ENCODE results near the gene NF1. TPM values are rescaled to one million over a fixed set of nuclear protein-coding genes. Genes with fewer than 3 reads are reported as not detected.
A peak's percentile ranks its signal among the peaks of the same experiment; 100 is the strongest.

Gene NF1
- total RNA-seq, 1 experiment from 2014 or later, result 62.4 TPM

- ChIA-PET POLR2A (no interaction called here), CTCF (no interaction called here)
- peaks cover 5% of the 10 kb centered on the region; the same call in 1 of the 2 replicates for H3K4me1 ChIP-seq
- H3K36me3 Mint-ChIP-seq (ENCODE audit: insufficient read depth, unreplicated experiment), result no peaks in the 10 kb centered on the region
- H3K27ac Mint-ChIP-seq (ENCODE audit: unreplicated experiment), result peak overlapping the region; percentile 22
- H3K4me1 Mint-ChIP-seq (ENCODE audit: low read depth, unreplicated experiment), result peaks cover 7% of the 10 kb centered on the region
- no peak for TF ChIP-seq CTCF (IDR thresholded peaks at IDR 0.05; ENCODE audit: insufficient read depth in 1 of 2, low read depth in 1 of 2, low read length in 1 of 2, severe bottlenecking in 1 of 2, unreplicated experiment in 1 of 2)
- DNase-seq, result no peak
- peaks cover 9% of the 10 kb centered on the region for H3K9me3 Mint-ChIP-seq (ENCODE audit: unreplicated experiment)
- H3K36me3 ChIP-seq (ENCODE audit: control insufficient read depth, insufficient read depth, low read length), result no peaks in the 10 kb centered on the region
- no peaks in the 10 kb centered on the region for H3K9me3 ChIP-seq
- no peak overlapping the region for H3K4me3 ChIP-seq (ENCODE audit: low read depth, low read length)
- H3K27me3 ChIP-seq (replicated peaks; ENCODE audit: control insufficient read depth, insufficient read depth, low read length), result no peaks in the 10 kb centered on the region
- no peak overlapping the region for H3K4me3 Mint-ChIP-seq (ENCODE audit: unreplicated experiment)
- no peaks in the 10 kb centered on the region for H3K27me3 Mint-ChIP-seq (ENCODE audit: insufficient read depth, unreplicated experiment)
- BruUV-seq (replicated peaks), result no TSS peak
- intact Hi-C loops (cut with micrococcal nuclease; ENCODE audit: unreplicated experiment), result no loop called here
Measured at GRCh38 chr17:31052187-31052889, 42.4 kb upstream of the NF1 start.

GRCh38 chr17:31053071-31053470 lies 41.7 kb upstream of the NF1 start:
- TF ChIP-seq CTCF (IDR thresholded peaks at IDR 0.05; ENCODE audit: insufficient read depth in 1 of 2, low read depth in 1 of 2, low read length in 1 of 2, severe bottlenecking in 1 of 2, unreplicated experiment in 1 of 2), result no peak
- ChIA-PET POLR2A (no interaction called here), CTCF (no interaction called here)
- peaks cover 5% of the 10 kb centered on the region; the same call in 1 of the 2 replicates for H3K4me1 ChIP-seq
- no peak overlapping the region for H3K27ac Mint-ChIP-seq (ENCODE audit: unreplicated experiment)
- peaks cover 7% of the 10 kb centered on the region for H3K4me1 Mint-ChIP-seq (ENCODE audit: low read depth, unreplicated experiment)
- H3K27me3 Mint-ChIP-seq (ENCODE audit: insufficient read depth, unreplicated experiment), result no peaks in the 10 kb centered on the region
- DNase-seq, result no peak
- no peak overlapping the region for H3K4me3 Mint-ChIP-seq (ENCODE audit: unreplicated experiment)
- H3K27me3 ChIP-seq (replicated peaks; ENCODE audit: control insufficient read depth, insufficient read depth, low read length), result no peaks in the 10 kb centered on the region
- BruUV-seq (replicated peaks), result no TSS peak
- H3K36me3 ChIP-seq (ENCODE audit: control insufficient read depth, insufficient read depth, low read length), result no peaks in the 10 kb centered on the region
- H3K36me3 Mint-ChIP-seq (ENCODE audit: insufficient read depth, unreplicated experiment), result no peaks in the 10 kb centered on the region
- no peak overlapping the region for H3K4me3 ChIP-seq (ENCODE audit: low read depth, low read length)
- intact Hi-C loops (cut with micrococcal nuclease; ENCODE audit: unreplicated experiment), result no loop called here
- peaks cover 9% of the 10 kb centered on the region for H3K9me3 Mint-ChIP-seq (ENCODE audit: unreplicated experiment)
- no peaks in the 10 kb centered on the region for H3K9me3 ChIP-seq

- no peaks in the 10 kb centered on the region for H3K9me3 ChIP-seq
- Mint-ChIP-seq H3K27ac (ENCODE audit: unreplicated experiment) (no peak overlapping the region), H3K4me3 (ENCODE audit: unreplicated experiment) (no peak overlapping the region), H3K27me3 (ENCODE audit: insufficient read depth, unreplicated experiment) (no peaks in the 10 kb centered on the region), H3K36me3 (ENCODE audit: insufficient read depth, unreplicated experiment) (no peaks in the 10 kb centered on the region), H3K4me1 (ENCODE audit: low read depth, unreplicated experiment) (peaks cover 7% of the 10 kb centered on the region), H3K9me3 (ENCODE audit: unreplicated experiment) (peaks cover 9% of the 10 kb centered on the region)
- no TSS peak for BruUV-seq (replicated peaks)
- H3K36me3 ChIP-seq (ENCODE audit: control insufficient read depth, insufficient read depth, low read length), result no peaks in the 10 kb centered on the region
- no peak for DNase-seq
- TF ChIP-seq CTCF (IDR thresholded peaks at IDR 0.05; ENCODE audit: insufficient read depth in 1 of 2, low read depth in 1 of 2, low read length in 1 of 2, severe bottlenecking in 1 of 2, unreplicated experiment in 1 of 2), result no peak
- POLR2A ChIA-PET, result interaction anchor here (0.6 kb wide), 1 partner anchor 11 kb away, joined by 5 read pairs; no protein-coding TSS in a partner anchor
- no peak overlapping the region for H3K4me3 ChIP-seq (ENCODE audit: low read depth, low read length)
- H3K27me3 ChIP-seq (replicated peaks; ENCODE audit: control insufficient read depth, insufficient read depth, low read length), result no peaks in the 10 kb centered on the region
- intact Hi-C loops (cut with micrococcal nuclease; ENCODE audit: unreplicated experiment), result no loop called here
- H3K4me1 ChIP-seq, result peaks cover 5% of the 10 kb centered on the region; the same call in 1 of the 2 replicates
- CTCF ChIA-PET, result no interaction called here
Measured at GRCh38 chr17:31054761-31055160, 40.0 kb upstream of the NF1 start.

Measured in Caco-2 (cell line).